Eye (tissue), 1 donor: ENCODE measurements around the gene WNT7B.

ENCODE experiments used
- DNase-seq: peaks from one replicate; pipeline ENCODE4 v3.0.0-alpha.2; 2015

The WNT7B gene

DNA sequence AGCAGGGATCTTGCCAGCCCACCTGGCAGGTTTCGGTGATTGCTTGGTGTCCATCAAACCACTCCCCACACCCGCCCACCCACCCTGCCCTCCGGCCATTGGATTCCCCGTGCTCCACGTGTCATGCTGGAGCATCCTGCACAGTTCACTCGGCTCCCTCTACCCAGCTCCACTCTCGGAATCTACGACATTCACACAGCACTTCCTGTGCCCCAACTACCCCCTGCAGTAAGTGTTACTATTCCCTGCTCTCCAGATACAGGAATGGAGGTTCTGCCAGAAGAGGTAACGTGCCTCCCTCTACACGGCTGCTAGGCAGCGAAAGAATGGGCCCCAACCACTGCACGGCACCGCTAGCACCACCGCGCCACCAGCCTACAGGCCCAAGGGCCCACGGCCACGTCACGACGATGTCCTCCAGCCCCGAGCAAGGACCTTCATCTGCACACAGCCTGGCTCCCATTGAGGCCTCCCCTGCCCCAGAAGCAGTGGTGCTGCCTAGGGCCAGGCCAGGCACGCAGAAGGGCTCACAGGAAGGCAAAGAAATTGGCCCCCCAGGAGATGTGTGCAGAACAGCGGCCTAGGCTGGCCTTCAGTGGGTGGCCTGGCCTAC lies 27.6 kb downstream of the WNT7B start:
- DNase-seq: no peak

DNA sequence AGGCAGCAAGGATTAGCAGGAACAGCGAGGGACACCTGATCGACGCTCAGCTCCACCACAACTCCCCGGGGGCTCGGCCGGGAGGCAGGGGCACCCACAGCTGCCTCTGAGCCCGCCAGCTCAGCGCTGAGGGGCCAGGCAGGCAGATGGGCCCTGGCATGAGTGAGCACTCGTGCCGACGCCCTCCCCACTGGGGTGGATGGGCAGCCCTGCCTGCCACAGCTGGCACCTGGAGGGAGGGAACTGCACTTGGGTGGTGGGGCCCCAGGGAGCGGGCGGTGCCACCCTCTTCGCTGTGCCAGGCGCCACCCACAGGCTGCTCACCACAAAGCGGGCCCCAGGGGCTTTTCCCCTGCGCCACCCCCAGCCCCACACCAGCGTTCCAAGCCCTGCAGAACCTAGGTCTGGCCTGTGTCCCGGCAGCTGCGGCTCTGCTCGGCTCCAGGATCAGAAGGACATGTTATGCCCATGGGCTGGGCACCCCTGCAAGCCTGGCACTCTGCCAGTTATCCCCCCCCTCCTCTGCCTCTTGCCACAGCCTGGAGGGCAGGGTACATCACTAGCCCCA lies 28.8 kb downstream of the WNT7B start:
- DNase-seq: no peak

DNA sequence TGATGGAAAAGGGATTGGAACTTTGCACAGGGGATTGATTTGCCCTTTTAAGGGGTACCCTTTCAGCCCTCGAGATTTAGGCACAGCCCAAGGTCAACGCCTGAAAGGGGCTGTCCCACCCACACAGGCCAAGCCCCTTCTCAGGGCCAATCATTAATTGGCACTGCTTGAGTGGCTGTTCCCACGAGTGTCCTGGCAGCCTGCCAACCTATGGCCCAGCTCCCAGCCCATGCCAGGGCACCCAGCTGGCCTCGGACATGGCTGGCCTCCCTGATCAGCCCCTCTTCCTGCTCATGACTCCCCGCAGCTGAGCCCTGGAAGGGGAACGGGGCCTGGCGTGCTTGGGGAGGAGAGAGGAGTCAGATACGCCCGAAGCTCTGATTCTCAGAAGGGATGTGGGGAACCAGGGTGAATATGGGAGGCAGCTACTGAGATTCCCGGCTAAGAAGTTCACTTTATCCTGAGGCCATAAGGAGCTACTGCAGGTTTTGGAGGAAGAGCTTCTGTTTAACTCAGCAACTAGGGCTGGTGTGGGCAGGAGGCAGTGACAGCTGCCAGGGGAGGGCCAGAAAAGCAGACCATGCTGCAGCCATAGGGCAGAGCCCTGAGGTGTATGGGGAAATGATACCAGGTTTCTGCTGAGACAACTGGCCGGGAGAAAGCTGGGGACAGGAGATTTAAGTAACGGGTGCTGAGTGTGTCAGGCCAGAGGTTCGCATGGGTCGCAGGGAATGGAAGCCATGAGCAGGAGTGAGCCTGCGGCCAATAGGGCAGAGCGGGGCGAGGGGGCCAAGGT lies 30.0 kb downstream of the WNT7B start:
- DNase-seq: no peak

DNA sequence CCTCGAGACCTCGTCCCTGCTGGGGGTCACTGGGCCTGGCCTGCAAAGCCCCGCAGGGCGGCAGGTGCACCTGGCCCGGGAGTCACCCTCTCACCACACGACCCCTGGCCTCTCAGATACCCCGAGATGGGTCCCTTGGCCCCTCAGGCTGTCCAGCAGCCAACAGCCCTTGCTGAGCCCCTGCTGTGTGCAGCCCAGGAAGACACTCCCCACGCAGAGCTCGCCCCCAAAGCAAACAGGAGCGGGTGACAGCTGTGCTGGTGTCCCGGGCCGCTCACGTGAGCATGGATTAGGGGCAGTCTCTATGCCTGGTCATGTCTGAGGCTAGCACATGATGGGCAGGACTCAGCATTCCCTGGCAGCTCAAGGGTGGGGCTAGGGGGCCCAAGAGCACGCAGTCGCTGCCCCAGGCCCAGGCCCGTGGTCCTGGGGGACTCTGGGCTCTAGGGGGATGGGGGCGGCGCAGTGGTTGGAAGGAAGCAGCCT lies 31.3 kb downstream of the WNT7B start:
- no peak for DNase-seq

DNA sequence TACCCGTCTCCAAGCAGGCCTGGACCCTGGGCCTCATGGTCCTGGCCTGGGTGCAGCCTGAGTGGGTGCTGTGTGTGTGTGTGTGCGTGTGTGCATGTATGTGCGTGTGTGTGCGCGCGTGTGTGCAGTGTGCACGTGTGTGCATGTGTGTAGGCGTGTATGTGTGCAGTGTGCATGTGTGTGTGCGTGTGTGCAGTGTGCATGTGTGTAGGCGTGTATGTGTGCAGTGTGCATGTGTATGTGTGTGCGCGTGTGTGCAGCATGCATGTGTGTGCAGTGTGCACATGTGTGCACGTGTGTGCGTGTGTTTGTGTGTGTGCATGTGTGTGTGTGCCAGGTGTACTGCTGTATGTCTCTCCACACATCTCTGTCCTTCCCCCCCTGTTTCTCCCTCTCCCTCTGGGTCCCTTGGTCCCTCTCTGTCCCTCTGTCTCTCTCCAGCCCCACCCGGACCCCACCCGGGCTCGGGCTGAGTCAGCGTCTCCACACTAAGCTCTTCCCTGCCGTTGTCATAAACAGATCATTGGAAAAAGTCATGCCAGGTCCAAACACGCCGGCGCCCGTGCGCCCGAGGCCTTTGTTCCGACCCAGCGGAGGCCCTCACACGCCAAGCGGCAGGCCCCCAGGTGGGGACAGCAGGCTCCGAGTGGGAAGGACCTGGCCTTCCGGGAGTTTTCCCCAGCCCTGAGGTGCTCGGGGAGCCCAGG lies 34.0 kb downstream of the WNT7B start:
- DNase-seq: no peak

DNA sequence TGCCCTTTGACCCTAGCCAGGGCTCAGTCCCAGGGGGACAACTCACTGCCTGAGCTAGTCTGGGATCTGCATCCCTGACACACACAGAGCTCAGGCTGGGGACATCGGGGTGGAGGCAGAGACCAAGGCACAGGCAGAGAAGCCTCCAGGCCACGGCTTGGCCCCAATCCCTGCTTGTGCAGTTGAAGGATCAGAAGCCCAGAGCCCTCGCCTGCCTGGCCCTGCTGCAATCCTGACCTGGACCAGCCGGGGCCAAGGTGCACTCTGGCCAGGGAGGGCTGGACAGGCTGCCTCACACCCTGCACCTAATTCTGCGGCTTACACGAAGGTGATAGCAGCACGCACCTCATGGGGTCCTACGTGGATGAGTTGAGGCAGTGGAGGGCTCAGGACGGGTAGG lies 34.6 kb downstream of the WNT7B start:
- no peak for DNase-seq

DNA sequence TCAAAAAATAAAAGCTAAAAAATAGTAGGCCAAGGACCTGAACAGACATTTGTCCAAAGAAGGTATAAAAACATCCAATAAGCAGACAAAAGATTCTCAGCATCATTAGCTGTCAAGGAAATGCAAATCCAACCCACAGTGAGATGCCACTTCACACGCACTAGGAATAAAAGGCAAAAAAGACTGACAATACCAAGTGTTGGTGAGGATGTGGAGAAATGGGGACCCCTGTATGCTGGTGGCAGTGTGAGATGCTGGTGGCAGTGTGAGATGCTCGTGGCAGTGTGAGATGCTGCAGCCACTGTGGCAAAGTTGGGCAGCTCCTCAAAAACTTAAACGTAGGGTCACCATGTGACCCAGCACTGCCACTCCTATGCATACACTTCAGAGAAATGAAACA lies 38.0 kb downstream of the WNT7B start:
- DNase-seq: no peak

DNA sequence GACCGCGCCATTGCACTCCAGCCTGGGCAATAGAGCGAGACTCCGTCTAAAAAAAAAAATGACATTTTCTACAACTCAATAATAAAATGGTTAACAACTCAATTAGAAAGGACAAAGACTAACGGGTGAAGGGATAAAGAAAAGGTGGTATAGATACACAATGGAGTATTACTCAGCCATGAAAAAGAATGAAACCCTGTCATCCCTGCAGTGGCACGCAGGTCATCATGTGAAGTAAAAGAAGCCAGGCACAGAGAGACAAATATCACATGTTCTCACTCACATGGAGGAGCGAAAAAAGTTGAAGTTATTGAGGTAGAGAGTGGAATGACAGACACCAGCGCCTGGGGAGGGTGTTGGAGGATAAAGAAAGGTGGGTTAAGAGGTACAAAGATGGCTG lies 39.0 kb downstream of the WNT7B start:
- DNase-seq: no peak

DNA sequence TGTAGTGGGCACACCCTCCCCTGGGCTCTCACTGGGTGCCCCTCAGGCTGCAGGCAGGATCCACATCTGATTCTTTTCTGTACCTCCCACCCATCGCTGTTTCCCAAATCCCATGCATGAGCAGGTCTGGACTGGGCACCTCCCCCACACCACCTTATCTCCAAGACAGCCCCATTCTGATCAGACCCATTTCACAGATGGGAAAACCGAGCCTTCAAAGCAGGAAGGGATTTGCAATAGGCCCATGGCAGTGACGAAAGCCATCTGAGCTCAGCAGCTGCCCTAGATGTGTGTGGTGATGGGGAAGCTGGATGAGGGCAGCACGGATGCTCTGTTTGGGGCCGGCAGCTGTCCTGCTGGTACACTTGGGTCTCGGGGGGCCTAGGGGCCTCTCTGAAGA lies 41.4 kb downstream of the WNT7B start:
- DNase-seq: no peak

DNA sequence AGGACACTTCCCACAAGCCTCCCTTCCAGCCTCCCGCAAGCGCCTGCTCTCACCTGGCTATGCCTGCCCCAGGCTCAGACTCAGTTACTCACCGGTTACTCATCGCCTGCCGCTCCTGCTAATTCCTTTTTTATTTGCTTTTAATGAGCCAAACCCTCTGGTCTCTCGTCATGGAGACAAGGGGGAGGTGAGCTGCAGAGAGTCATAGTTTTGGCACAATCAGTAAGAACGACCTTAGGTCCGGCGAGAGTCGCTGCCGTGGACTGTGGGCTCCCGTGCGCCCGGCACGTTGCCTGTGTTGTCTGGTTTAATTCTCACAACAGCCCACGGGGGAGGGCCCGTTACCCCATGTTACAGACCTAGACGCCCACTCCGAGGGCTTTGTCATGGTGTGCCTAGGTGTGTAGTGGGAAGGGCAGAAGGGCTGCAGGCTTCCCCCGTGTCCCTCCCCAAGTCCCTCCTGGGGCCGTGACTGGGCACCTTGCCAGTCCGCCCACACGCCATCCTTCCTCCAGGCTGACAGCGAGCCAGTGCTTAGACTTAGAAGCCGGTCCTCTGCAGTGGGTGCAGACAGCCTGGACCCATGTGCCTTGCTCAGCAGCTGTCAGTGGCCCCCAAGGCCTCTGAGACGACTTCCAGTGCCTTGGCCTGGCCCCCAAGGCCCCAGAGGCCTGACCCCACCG lies 42.2 kb downstream of the WNT7B start:
- DNase-seq: no peak

DNA sequence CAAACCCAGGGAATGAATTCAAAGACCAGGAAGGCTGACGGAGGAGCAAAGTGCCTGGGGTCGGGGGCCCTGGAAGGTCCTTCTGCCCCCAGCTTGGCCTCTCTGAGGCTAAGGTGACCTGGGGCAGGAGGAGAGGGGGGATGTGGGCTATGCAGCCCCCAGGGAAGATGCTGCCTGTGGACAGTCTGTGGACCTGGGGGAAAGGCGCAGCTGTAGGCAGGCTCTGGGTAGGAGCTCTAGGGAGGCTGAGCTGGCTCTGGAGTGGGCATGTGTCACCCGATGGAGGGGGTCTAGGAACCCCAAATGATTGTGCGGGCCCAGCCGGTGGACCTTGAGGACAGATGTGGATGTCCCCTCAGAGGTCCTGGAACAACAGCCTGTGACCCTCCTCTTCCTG lies 42.8 kb downstream of the WNT7B start:
- DNase-seq: no peak

DNA sequence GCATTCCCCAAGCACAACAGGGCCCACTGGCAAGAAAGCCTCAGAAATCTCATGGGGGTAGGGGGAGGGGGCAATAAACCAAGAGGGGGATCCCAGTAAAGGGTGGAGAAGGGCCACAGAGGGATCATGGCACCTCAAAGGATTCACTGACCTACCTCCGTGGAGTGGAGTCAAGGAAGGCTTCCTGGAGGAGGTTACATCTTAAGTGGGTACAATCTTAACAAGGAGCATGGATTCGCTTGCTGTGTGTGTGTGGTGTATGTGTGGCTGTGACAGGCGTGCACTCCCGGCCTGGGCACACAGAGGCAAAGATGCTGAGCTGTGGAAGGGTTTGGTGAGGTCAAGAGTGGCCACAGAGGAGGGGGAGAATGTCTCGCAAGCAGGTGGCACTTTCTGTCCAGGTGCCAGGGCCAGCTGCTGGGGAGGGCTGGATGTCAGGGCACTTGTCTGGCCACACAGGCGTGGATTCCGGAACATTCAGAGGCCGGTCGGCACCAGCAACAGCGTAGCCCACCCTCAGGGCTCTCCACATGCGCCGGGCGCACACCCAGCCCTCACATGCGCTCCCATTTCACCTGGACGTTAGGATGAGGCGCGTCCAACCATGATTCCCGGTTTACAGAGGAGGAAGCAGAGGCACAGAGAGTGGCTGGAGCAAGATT lies 43.3 kb downstream of the WNT7B start:
- DNase-seq: no peak

DNA sequence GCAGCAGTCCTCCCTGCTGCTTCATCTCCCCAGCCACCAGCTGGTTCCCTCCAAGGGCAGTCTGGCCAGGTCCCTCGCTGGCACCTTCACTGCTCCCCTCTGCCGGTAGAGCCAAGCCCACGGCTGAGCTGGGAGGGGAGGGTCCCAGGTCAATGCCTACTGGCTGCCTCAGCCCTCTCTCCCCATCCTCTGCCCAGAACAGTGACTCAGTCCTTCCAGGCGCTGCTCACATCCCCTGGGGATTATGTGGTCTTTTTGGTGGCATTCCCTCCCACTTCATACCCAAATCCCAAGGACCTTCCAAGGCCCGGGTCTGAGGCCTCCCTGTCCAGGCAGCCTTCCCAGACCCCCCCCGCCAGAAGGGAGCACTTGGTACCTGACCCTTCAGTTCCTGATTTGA lies 44.9 kb downstream of the WNT7B start:
- DNase-seq: no peak

DNA sequence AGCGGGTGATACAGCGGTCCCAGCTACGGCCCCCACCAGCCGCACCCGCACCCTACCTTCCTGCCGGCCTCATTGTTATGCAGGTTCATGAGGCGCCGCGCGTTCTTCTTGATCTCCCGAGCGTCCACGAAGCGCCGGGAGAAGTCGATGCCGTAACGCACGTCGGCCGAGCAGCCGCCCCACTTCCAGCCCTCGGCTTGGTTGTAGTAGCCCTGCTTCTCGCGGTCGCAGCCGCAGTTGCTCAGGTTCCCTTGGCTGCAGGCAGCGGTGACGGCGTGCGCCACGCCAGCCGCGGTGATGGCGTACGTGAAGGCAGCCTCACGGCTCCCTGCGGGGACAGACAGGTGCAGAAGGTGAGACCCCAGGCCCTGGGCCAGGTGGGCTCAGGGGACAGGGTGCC lies 45.9 kb downstream of the WNT7B start:
- DNase-seq: no peak

DNA sequence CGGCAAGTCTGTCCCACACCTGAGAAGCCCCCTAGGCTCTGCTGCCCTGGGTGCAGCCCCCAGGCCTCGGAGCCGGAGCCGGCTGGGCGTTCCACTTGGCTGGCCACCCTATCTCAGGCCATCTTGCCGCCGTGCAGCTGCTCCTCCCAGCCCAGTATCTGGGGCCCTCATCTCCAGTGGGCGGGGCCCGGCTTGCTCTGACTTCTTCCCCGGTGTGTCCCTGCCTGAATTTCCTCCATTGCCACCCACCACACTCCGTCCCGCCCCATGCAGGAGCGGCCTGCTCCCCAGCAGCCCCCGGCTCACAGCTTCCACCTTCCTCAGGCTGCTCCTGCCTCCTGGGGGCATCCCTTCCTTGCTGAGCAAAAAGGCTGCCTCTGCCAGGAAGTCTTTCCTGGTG lies 46.6 kb downstream of the WNT7B start:
- no peak for DNase-seq

DNA sequence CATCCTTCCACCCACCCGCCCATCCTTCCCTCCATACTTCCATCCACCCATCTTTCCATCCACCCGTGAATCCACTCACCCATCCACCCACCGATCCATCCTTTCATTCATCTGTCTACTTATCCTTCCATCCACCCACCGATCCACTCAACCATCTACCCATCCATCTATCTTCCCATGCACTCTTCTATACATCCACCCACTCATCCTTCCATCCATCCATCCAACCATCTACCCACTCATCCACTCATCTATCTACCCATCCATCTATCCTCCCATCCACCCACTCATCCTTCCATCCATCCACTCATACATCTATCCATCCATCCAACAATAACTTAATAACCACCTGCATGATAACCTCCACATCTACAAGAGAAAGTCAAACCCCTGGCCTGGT lies 47.3 kb downstream of the WNT7B start:
- DNase-seq: no peak

DNA sequence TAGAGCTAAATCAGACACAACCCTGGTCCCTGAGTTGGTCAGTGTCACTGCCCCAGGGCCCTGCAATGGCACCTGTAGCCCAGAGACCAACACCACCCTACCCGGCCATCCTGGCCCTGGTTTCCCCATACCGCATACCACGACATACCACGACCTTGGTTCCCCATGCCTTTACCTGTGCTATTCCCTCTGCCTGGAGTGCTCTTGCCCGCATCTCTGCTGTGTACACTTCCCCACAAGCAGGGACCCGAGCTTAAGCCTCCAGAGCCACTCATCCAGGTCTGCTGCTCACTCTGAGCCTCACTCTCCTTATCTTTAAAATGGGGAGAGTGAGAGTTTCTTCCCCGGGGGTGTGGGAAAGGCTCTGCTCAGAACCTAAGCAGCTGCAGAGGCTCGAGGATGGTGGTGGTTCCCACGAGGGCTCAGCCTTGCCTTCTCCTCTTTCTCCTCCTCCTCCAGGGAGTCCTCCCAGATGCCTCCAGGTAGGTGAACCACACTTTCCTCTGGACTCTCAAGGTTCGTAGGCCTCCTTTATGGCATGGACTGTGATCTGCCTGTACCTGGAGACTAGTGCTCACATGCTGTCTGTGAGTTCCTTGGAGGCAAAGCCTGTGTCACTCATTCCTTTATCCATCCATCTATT lies 48.1 kb downstream of the WNT7B start:
- DNase-seq: no peak

DNA sequence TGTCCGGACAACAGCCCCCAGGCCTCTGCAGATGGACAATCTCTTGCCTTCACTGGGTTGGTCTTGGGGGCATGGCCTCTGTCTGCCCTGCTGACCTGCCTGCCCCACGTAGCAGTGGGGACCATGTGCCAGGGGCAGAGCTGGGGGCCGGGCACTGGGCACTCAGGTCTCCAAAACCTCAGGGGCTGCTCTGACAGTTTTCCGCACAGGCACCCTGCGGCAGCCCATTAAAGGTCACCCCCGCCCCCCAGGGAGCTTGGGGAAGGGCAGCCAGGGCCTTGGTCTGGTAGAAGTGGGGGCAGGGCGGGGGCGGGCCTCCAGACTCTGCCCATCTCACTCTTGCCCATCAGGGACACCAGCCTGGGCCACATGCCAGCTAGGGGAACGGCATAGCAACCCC lies 49.9 kb downstream of the WNT7B start:
- no peak for DNase-seq

DNA sequence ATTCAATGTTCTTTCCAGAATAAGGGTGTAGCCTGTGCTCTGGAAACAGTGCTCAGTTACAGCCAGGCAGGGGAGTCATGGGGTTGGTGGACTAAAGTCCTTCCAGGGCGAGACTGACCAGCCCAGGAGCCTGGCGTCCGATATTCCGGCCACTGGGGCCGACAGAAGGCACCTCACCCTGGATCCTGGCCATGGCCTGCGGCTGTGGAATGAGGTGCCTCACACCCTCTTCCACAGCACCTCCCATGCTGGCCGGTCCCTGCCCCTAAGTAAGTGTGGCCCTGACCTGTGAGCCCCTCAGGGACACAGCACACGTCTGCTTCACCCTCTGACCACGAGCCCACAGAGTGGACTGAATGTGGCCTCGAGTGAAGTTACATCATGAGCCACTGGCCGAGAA lies 50.5 kb downstream of the WNT7B start:
- no peak for DNase-seq

DNA sequence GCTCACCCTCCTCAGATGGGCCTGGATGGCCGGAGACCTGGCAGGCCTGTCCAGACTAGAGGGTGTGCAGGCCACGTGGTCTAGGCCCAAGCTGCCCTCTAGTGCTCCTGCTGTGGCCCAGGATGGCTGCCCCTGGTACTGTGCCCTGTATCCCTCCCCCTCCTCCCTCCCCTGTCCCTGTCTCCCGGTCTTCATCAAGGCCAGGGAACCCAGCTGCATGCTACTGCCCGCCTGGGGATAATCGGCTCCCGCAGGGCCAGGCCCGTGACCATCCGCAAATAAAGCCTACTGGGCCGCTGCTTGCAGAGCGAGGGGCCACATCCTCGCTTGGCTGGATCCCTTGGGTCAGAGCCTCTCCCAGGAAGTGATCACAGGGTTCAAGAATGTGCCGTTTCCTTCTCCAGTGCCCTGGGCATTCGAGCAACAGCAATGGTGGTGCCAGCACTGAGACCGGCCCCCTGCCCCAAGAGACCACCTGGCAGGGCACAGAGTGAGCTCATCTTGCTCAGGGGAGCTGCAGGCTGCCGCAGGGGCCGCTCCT lies 51.1 kb downstream of the WNT7B start:
- no peak for DNase-seq

DNA sequence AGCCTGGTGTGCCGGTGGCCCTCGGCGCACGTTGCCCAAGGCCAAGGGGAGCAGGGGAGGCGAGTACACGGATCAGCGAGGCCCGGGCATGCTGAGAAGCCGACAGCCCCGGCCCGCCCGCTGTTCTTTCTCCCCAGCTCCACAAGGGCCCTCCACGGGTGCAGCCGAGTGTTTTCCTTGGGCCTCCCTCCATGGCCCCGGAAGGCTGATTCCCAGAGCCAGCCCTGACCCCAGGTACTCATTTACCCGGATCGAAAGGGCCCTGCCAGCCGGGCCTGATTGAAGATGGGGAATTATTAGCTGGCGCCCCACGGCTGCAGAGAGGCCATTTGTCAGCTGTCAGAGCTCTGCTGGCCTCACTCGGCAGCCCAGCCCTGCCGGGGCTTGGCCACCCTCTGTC lies 53.1 kb downstream of the WNT7B start:
- DNase-seq: no peak

DNA sequence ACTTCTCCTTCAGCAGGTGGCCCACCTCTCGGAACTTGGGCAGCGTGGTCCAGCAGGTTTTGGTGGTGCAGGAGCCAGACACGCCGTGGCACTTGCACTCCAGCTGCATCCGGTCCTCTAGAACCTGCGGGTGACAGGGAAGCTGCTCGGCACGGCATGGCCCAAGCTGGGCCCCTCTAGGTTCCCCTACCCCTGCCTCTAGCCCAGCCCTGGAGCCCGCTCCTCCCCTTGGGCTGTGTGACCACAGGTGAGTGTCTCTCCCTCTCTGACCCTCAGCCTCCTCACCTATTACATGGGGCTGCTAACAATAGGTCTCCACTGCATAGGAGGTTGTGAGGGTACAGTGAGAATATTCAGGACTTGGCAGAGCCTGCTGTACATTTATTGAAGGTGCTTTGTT lies 53.8 kb downstream of the WNT7B start:
- no peak for DNase-seq
